Keratinocyte (primary cell): ENCODE measurements around the gene ENKUR.

Experiments used
- EZH2 ChIP-seq: IDR thresholded peaks from one replicate; pipeline ENCODE4 v1.6.1; 2012; ENCODE audit warnings: inconsistent platforms, mild to moderate bottlenecking, low read length, moderate library complexity
- TF ChIP-seq, protein P1 (sequence below), 3 experiments: IDR thresholded peaks in 1 of 3; conservative IDR thresholded peaks in 1 of 3; optimal IDR thresholded peaks in 1 of 3; 2 replicates in 2 of 3; 3 replicates in 1 of 3; pipeline versions ENCODE3 to v1.5.1; 2011; ENCODE audit warnings: low read length in 3 of 3, mild to moderate bottlenecking in 3 of 3, moderate library complexity in 2 of 3, control low read depth in 1 of 3, inconsistent platforms in 1 of 3; ENCODE audit not compliant: insufficient read depth in 2 of 3; ENCODE audit errors: extremely low read depth in 1 of 3

GRCh38 chr10:24938076-24938475 is 77.9 kb downstream of the ENKUR start:
- TF ChIP-seq, protein P1, sequence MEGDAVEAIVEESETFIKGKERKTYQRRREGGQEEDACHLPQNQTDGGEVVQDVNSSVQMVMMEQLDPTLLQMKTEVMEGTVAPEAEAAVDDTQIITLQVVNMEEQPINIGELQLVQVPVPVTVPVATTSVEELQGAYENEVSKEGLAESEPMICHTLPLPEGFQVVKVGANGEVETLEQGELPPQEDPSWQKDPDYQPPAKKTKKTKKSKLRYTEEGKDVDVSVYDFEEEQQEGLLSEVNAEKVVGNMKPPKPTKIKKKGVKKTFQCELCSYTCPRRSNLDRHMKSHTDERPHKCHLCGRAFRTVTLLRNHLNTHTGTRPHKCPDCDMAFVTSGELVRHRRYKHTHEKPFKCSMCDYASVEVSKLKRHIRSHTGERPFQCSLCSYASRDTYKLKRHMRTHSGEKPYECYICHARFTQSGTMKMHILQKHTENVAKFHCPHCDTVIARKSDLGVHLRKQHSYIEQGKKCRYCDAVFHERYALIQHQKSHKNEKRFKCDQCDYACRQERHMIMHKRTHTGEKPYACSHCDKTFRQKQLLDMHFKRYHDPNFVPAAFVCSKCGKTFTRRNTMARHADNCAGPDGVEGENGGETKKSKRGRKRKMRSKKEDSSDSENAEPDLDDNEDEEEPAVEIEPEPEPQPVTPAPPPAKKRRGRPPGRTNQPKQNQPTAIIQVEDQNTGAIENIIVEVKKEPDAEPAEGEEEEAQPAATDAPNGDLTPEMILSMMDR (optimal IDR thresholded peaks at IDR 0.05 in 1 of 3, IDR thresholded peaks at IDR 0.05 in 1 of 3, conservative IDR thresholded peaks at IDR 0.05 in 1 of 3; ENCODE audit: extremely low read depth in 1 of 3, insufficient read depth in 2 of 3, low read length in 3 of 3): no peak
- no peak for TF ChIP-seq EZH2
